Body of pancreas (tissue), 4 donors: ENCODE results near the gene GJA4.

Source experiments
- CTCF ChIP-seq, 7 experiments: fragments of 450-650 bp in 4 of 7; fragments of 200-600 bp in 3 of 7; sonication (generic) in 3 of 7; IDR thresholded peaks; one replicate each; pipeline ENCODE4 v1.5.1; 2016 to 2019; ENCODE audit warnings: antibody characterized with exemption in 7 of 7
- POLR2A ChIP-seq, 3 donors: fragments of 450-650 bp; IDR thresholded peaks; one replicate each; pipeline ENCODE4 v1.6.1; 2016; ENCODE audit warnings: antibody characterized with exemption in 3 of 3, mild to moderate bottlenecking in 2 of 3

DNA sequence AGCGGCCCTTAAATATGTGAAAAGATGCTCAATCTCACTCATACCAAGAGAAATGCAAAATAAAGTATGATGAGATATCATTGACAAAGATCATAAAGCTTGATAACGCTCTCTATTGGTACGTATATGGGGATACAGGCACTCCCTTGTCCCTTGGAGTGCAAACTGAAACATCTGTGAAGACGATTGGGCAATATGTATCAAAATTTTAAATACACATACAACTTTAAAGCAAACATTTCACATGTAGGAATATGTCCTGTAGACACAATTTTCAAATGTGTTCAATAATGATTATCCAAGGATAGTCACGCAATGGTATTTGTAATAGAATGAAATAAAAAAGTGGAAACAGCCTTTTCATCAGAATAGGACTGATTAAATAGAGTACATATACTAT lies 13.8 kb upstream of the GJA4 start:
- TF ChIP-seq CTCF (IDR thresholded peaks at IDR 0.05) (no peak), POLR2A (IDR thresholded peaks at IDR 0.05) (no peak)
